Liver (tissue), 9 donors: ENCODE results near the gene ARHGAP6. TPM values are rescaled to one million over a fixed set of nuclear protein-coding genes. Genes with fewer than 3 reads are reported as not detected.

Experiments
- DNase-seq: peaks from one replicate; pipeline ENCODE4 v3.0.0-alpha.2; 2017; ENCODE audit warnings: low spot score
- H3K27ac ChIP-seq, 2 donors: one replicate each; pipeline ENCODE4 v1.7.0; 2013; ENCODE audit warnings: inconsistent platforms in 2 of 2, low read length in 2 of 2, control low read depth in 1 of 2, low read depth in 1 of 2, mild to moderate bottlenecking in 1 of 2
- H3K27me3 ChIP-seq, 4 donors: one replicate each; pipeline versions ENCODE4 v1.6.1 to v1.7.0; 2013; ENCODE audit warnings: low read length in 3 of 4, inconsistent platforms in 1 of 4, mild to moderate bottlenecking in 1 of 4, moderate library complexity in 1 of 4; ENCODE audit not compliant: control insufficient read depth in 4 of 4, insufficient read depth in 4 of 4
- H3K36me3 ChIP-seq, 4 donors: one replicate each; pipeline versions ENCODE4 v1.6.1 to v1.7.0; 2013; ENCODE audit warnings: low read length in 3 of 4, mild to moderate bottlenecking in 3 of 4, low read depth in 1 of 4, moderate library complexity in 1 of 4; ENCODE audit not compliant: control insufficient read depth in 4 of 4, insufficient read depth in 3 of 4
- H3K4me1 ChIP-seq, 4 donors: one replicate each; pipeline versions ENCODE4 v1.6.1 to v1.7.0; 2013; ENCODE audit warnings: low read length in 3 of 4, mild to moderate bottlenecking in 3 of 4, moderate library complexity in 1 of 4; ENCODE audit not compliant: control insufficient read depth in 4 of 4, insufficient read depth in 4 of 4
- H3K4me3 ChIP-seq, 3 donors: one replicate each; pipeline versions ENCODE4 v1.6.1 to v1.7.0; 2013; ENCODE audit warnings: low read length in 3 of 3, control low read depth in 1 of 3, low read depth in 1 of 3, mild to moderate bottlenecking in 1 of 3
- H3K9ac ChIP-seq, 2 donors: one replicate each; pipeline ENCODE4 v1.7.0; 2013; ENCODE audit warnings: low read length in 2 of 2, mild to moderate bottlenecking in 2 of 2, moderate library complexity in 2 of 2, control low read depth in 1 of 2, low read depth in 1 of 2
- H3K9me3 ChIP-seq, 4 donors: one replicate each; pipeline versions ENCODE4 v1.6.1 to v1.7.0; 2013; ENCODE audit warnings: low read length in 3 of 4; ENCODE audit not compliant: control insufficient read depth in 4 of 4
- CTCF ChIP-seq: fragments of 150-350 bp; IDR thresholded peaks from 2 replicates; pipeline ENCODE4 v1.5.1; 2017; ENCODE audit warnings: improper control_type of control experiment, low read depth, low read length; ENCODE audit not compliant: missing input control
- EGR1 ChIP-seq, 2 donors: IDR thresholded peaks; 2 replicates each; pipeline ENCODE4 v1.6.1; 2016 to 2018; ENCODE audit warnings: antibody characterized with exemption in 2 of 2, low read depth in 2 of 2
- FOXA1 ChIP-seq: IDR thresholded peaks from 2 replicates; pipeline ENCODE4 v1.6.1; 2016; ENCODE audit warnings: antibody characterized with exemption
- FOXA2 ChIP-seq: IDR thresholded peaks from 2 replicates; pipeline ENCODE4 v1.6.1; 2016; ENCODE audit warnings: antibody characterized with exemption
- GABPA ChIP-seq, 2 donors: IDR thresholded peaks in 1 of 2; conservative IDR thresholded peaks in 1 of 2; 2 replicates each; pipeline ENCODE4 v1.6.1; 2016; ENCODE audit warnings: antibody characterized with exemption in 2 of 2, mild to moderate bottlenecking in 1 of 2, moderate library complexity in 1 of 2
- HNF4A ChIP-seq, 2 donors: conservative IDR thresholded peaks; 2 replicates each; pipeline ENCODE4 v1.6.1; 2016; ENCODE audit warnings: antibody characterized with exemption in 2 of 2, mild to moderate bottlenecking in 2 of 2
- HNF4G ChIP-seq: IDR thresholded peaks from 2 replicates; pipeline ENCODE4 v1.6.1; 2016; ENCODE audit warnings: antibody characterized with exemption
- JUND ChIP-seq, 2 donors: IDR thresholded peaks; 2 replicates each; pipeline ENCODE4 v1.6.1; 2016; ENCODE audit warnings: antibody characterized with exemption in 2 of 2
- NR2F2 ChIP-seq: IDR thresholded peaks from 2 replicates; pipeline ENCODE4 v1.6.1; 2016; ENCODE audit warnings: antibody characterized with exemption
- RAD21 ChIP-seq, 2 donors: IDR thresholded peaks; 2 replicates each; pipeline ENCODE4 v1.6.1; 2016; ENCODE audit warnings: antibody characterized with exemption in 2 of 2, mild to moderate bottlenecking in 2 of 2
- REST ChIP-seq: IDR thresholded peaks from 2 replicates; pipeline ENCODE4 v1.6.1; 2016; ENCODE audit warnings: antibody characterized with exemption, mild to moderate bottlenecking
- RXRA ChIP-seq, 2 donors: IDR thresholded peaks; 2 replicates each; pipeline ENCODE4 v1.6.1; 2017 to 2018; ENCODE audit warnings: antibody characterized with exemption in 2 of 2, mild to moderate bottlenecking in 1 of 2
- SP1 ChIP-seq: IDR thresholded peaks from 2 replicates; pipeline ENCODE4 v1.6.1; 2018; ENCODE audit warnings: antibody characterized with exemption, mild to moderate bottlenecking
- TAF1 ChIP-seq: conservative IDR thresholded peaks from 2 replicates; pipeline ENCODE4 v1.6.1; 2016; ENCODE audit warnings: antibody characterized with exemption, mild to moderate bottlenecking
- YY1 ChIP-seq: IDR thresholded peaks from 2 replicates; pipeline ENCODE4 v1.6.1; 2016; ENCODE audit warnings: antibody characterized with exemption, mild to moderate bottlenecking
- WGBS: extraction: QIAGEN DNeasy Blood & Tissue Kit; methylation state at CpG from one replicate; pipeline ENCODE4 v1.1.7; 2013; 5-methylcytosine and 5-hydroxymethylcytosine counted together
- polyA plus RNA-seq, 2 donors: library from polyadenylated mRNA; stranded (reverse) in 1 of 2; unstranded in 1 of 2; fragments of 200-250 nt in 1 of 2; fragments of >200 nt in 1 of 2; fragmentation: Nextera tagmentation in 1 of 2; extraction: Ambion mirVana in 1 of 2; gene quantifications; one replicate each; pipeline versions ENCODE4 v1.2.1 to v1.2.3, GENCODE V29; 2013 to 2015
- total RNA-seq, 2 donors: library from RNA; depleted of rRNA; stranded (reverse); fragments of >200 nt; gene quantifications; one replicate each; pipeline ENCODE4 v1.2.3, GENCODE V29; 2014
- TF ChIP-seq, protein P1 (sequence below): IDR thresholded peaks from 2 replicates; pipeline ENCODE4 v1.6.1; 2016; ENCODE audit warnings: antibody characterized with exemption
- TF ChIP-seq, protein P2 (sequence below): IDR thresholded peaks from 2 replicates; pipeline ENCODE4 v1.6.1; 2016; ENCODE audit warnings: antibody characterized with exemption
- TF ChIP-seq, protein P3 (sequence below): IDR thresholded peaks from 2 replicates; pipeline ENCODE4 v1.6.1; 2016; ENCODE audit warnings: antibody characterized with exemption
- donor health status: healthy.
- donor health status: healthy.
- donor health status: healthy.
- donor health status: healthy.
- donor health status: healthy.

ARHGAP6 gene
- total and polyA plus RNA-seq, 4 donors, result 0.10 to 2.2 (median 0.65) TPM

GRCh38 chrX:11375614-11376119 is 290.1 kb downstream of the ARHGAP6 start:
- Histone ChIP-seq H3K9me3 (peaks cover 0 to 5% (median 0%) of the 10 kb centered on the region in 4 donors), H3K4me3 (no peak overlapping the region), H3K27me3 (no peaks in the 10 kb centered on the region), H3K4me1 (no peaks in the 10 kb centered on the region), H3K36me3 (no peaks in the 10 kb centered on the region), H3K9ac (no peak overlapping the region), H3K27ac (no peak overlapping the region)
- no peak for DNase-seq
- no peak for TF ChIP-seq YY1
- TF ChIP-seq REST, result no peak
- no peak for TF ChIP-seq TAF1
- WGBS, result 51% methylated on average over 1 of the region's 1 CpG

DNA sequence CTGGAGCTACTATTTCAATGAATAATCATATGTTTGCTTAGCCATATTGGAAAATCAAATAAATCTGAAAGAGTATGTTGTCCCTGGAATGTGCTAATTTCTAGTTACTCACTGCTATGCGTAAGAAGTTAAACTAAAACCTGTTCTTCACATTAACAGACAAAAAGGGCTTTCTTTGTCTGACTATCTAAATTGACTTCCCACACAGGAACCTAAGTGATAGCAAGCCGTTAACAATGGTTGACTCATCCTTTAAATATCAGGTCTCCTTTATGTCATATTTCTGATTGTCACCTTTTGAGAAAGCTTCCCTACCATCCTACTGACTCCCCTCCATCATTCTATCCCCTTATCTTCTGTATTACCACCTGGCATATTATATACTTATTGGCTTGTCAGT is 291.1 kb downstream of the ARHGAP6 start:
- H3K4me1 ChIP-seq, result no peaks in the 10 kb centered on the region
- H3K27ac ChIP-seq, result no peak overlapping the region
- no peak for DNase-seq
- TF ChIP-seq CTCF (no peak), NR2F2 (no peak), FOXA1 (no peak), SP1 (no peak), RAD21 (IDR thresholded peaks at IDR 0.05) (no peak), HNF4G (no peak), EGR1 (IDR thresholded peaks at IDR 0.05; ENCODE audit: low read depth in 2 of 2) (no peak), REST (no peak), FOXA2 (no peak), JUND (IDR thresholded peaks at IDR 0.05) (no peak), YY1 (no peak), TAF1 (no peak), HNF4A (conservative IDR thresholded peaks at IDR 0.05) (no peak), RXRA (IDR thresholded peaks at IDR 0.05) (no peak), GABPA (IDR thresholded peaks at IDR 0.05 in 1 of 2, conservative IDR thresholded peaks at IDR 0.05 in 1 of 2) (no peak)
- TF ChIP-seq, protein P1, sequence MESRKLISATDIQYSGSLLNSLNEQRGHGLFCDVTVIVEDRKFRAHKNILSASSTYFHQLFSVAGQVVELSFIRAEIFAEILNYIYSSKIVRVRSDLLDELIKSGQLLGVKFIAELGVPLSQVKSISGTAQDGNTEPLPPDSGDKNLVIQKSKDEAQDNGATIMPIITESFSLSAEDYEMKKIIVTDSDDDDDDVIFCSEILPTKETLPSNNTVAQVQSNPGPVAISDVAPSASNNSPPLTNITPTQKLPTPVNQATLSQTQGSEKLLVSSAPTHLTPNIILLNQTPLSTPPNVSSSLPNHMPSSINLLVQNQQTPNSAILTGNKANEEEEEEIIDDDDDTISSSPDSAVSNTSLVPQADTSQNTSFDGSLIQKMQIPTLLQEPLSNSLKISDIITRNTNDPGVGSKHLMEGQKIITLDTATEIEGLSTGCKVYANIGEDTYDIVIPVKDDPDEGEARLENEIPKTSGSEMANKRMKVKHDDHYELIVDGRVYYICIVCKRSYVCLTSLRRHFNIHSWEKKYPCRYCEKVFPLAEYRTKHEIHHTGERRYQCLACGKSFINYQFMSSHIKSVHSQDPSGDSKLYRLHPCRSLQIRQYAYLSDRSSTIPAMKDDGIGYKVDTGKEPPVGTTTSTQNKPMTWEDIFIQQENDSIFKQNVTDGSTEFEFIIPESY, result no peak
- TF ChIP-seq, protein P2, sequence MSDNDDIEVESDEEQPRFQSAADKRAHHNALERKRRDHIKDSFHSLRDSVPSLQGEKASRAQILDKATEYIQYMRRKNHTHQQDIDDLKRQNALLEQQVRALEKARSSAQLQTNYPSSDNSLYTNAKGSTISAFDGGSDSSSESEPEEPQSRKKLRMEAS, result no peak
- TF ChIP-seq, protein P3, sequence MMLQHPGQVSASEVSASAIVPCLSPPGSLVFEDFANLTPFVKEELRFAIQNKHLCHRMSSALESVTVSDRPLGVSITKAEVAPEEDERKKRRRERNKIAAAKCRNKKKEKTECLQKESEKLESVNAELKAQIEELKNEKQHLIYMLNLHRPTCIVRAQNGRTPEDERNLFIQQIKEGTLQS, result no peak
- 77% methylated on average over 2 of the region's 2 CpGs for WGBS
- no peak overlapping the region for H3K4me3 ChIP-seq
- no peaks in the 10 kb centered on the region for H3K27me3 ChIP-seq
- no peak overlapping the region for H3K9ac ChIP-seq
- H3K9me3 ChIP-seq, result peaks cover 0 to 5% (median 0%) of the 10 kb centered on the region in 4 donors
- no peaks in the 10 kb centered on the region for H3K36me3 ChIP-seq
